Activated T-cell treated with anti-CD3 and anti-CD28 coated beads for 1 hour (primary cell): ENCODE measurements around the gene CCL17.
"Not testable (repeated sequence)": the region's sequence is repeated elsewhere in the genome, so short reads cannot be mapped to it uniquely, and the experiment has no call there.

Source experiments
- DNase-seq: peaks from one replicate; pipeline ENCODE4 v3.0.0-alpha.2; 2020; ENCODE audit warnings: low read depth

The CCL17 gene

DNA sequence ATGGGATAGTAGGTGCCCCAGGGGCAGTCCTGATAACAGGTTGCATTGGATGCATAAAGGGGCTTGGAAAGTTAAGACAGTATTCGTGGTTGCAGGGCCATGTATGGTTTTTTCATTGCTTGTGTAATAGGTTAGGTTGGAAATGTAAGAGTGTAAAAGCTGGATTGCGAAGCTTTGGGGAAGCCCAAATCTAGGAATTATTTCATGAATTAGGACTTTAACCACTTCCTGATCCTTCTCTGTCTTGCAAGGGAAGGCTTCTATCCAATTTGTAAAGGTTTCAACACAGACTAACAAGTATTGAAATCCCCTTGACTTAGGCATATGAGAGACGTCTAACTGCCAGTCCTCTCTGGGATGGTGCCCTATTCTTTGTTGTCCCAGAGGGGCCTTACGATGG, 7.8 kb upstream of the CCL17 start:
- DNase-seq, result no peak

DNA sequence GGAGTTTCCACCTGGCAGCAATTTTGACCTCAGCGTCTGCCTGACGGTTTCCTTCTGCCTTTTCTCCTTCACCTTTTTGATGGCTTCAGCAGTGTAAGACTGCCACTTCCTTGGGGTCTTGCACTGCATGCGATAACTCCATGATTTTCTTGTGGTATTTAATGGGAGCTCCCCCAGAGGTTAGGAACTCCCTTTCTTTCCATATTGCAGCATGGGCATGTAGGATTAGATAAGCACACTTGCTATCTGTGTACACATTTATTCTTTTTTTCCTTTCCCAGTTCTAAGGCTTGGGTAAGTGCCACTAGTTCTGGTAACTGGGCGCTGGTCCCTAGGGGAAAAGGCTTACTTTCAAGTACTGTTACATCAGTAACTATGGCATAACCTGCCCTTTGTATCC, 7.1 kb upstream of the CCL17 start:
- DNase-seq, result not testable (repeated sequence)

GRCh38 chr16:57401943-57402640, 2.5 kb upstream of the CCL17 start:
- no peak for DNase-seq

GRCh38 chr16:57405097-57405496, 530 bp downstream of the CCL17 start:
- no peak for DNase-seq

- DNase-seq, result no peak
Measured at GRCh38 chr16:57406881-57407280, 2.3 kb downstream of the CCL17 start.

DNA sequence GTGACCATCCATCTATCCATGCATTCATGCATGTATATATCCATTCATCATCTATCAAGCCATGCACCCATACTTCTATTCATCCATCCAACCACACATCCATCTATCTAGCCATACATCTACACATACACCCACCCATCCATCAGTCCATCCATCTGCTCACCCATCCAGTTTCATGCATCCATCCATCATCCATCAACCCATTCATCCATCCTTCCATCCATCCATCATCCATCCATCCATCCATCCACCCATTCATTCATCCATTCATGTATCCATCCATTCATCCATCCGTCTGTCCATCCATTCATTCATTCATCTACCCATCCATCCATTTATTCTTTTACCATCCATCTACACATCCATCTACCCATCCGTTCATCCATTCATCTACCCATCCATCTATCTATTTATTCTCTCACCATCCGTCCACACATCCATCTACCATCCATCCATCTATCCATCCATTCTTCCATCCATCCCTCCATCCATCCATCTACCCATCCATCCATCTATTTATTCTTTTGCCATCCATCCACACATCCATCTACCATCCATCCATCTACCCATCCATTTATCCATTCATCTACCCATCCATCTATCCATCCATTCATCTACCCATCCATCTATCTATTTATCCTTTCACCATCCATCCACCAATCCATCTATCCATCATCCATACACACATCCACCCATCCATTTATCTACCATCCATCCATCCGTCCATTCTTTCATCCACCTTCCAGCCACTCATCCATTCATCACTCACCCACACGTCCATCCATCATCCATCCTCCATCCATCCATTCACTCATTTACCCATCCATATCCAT, 3.2 kb downstream of the CCL17 start:
- no peak for DNase-seq

GRCh38 chr16:57409065-57409464, 4.5 kb downstream of the CCL17 start:
- no peak for DNase-seq

GRCh38 chr16:57409870-57410587, 5.5 kb downstream of the CCL17 start:
- no peak for DNase-seq

- no peak for DNase-seq
Measured at GRCh38 chr16:57411362-57411976, 6.9 kb downstream of the CCL17 start.

- no peak for DNase-seq
Measured at GRCh38 chr16:57412584-57412983, 8.0 kb downstream of the CCL17 start.

- no peak for DNase-seq
Measured at GRCh38 chr16:57413301-57413730, 8.7 kb downstream of the CCL17 start.

DNA sequence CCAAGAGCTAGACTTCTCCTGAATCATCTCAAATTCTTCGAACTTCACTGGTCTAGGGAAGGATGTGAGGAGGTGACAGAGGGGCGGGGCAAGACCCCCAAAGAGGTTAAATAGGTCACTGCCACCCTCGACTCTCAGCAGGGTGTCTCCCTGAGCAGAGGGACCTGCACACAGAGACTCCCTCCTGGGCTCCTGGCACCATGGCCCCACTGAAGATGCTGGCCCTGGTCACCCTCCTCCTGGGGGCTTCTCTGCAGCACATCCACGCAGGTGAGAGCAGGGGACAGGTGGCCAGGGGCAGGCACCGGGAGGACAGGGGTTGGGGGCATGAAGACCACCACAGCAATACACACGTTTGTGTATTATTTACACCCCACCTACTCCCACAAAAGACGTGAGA, 9.2 kb downstream of the CCL17 start:
- no peak for DNase-seq

DNA sequence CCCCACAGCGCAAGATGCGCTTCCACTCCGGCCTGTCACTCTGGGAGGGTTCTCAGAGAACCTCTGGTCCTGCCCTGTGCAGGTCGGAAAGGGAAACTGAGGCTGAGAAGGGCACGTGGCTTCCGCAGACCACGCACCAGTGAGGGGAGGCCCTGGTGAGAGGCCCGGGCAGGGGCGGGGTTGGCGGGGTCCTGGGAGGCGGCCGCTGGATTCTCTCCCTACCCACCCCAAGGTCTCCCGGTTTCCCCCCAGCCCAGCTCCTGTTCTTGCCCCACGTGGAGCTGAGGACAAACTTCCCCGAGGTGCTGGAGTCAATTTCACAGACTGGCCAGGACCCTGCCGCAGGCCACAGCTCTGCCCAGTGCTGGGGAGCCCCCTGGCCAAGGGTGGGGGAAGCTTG, 11.5 kb downstream of the CCL17 start:
- no peak for DNase-seq

GRCh38 chr16:57419506-57419905, 14.9 kb downstream of the CCL17 start:
- no peak for DNase-seq

- DNase-seq, result no peak
Measured at GRCh38 chr16:57422026-57422944, 17.7 kb downstream of the CCL17 start.

- DNase-seq, result no peak
Measured at GRCh38 chr16:57423152-57423551, 18.6 kb downstream of the CCL17 start.

- no peak for DNase-seq
Measured at GRCh38 chr16:57424583-57424982, 20.0 kb downstream of the CCL17 start.

- no peak for DNase-seq
Measured at GRCh38 chr16:57426356-57426755, 21.8 kb downstream of the CCL17 start.

DNA sequence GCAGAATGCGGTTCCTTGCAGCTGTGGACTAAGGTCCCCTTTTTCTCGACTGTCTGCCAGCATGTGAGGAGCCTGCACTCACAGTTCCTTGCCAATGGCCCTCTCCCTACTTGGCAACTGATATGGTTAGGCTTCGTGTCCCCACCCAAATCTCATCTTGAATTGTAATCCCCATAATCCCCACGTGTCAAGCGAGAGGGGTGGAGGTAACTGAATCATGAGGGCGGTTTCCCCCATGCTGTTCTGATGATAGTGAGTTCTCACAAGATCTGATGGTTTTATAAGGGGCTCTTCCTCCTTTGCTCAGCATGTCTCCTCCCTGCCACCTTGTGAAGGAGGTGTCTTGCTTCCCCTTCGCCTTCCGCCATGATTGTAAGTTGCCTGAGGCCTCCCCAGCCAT, 22.7 kb downstream of the CCL17 start:
- DNase-seq, result no peak

GRCh38 chr16:57427824-57428223, 23.3 kb downstream of the CCL17 start:
- DNase-seq, result no peak

GRCh38 chr16:57430955-57431354, 26.4 kb downstream of the CCL17 start:
- DNase-seq, result no peak
